Progenitor cell of endocrine pancreas (in vitro differentiated cells): ENCODE data around the gene ATXN7L3. TPM values are rescaled to one million over a fixed set of nuclear protein-coding genes. Genes with fewer than 3 reads are reported as not detected.

Experiments used
- DNase-seq: peaks from one replicate; pipeline ENCODE4 v3.0.0; 2021; ENCODE audit warnings: low spot score; ENCODE audit not compliant: unreplicated experiment
- H3K27ac Mint-ChIP-seq: 2 replicates; pipeline ENCODE4 v1.8.0; 2021; ENCODE audit warnings: mild to moderate bottlenecking, moderate library complexity, mixed read lengths
- H3K27me3 Mint-ChIP-seq: 2 replicates; pipeline ENCODE4 v1.8.0; 2021; ENCODE audit warnings: mixed read lengths
- H3K36me3 Mint-ChIP-seq: 2 replicates; pipeline ENCODE4 v1.8.0; 2022; ENCODE audit warnings: mixed read lengths; ENCODE audit not compliant: insufficient read depth
- H3K4me1 Mint-ChIP-seq: 2 replicates; pipeline ENCODE4 v1.8.0; 2021; ENCODE audit warnings: low read depth, mixed read lengths
- H3K4me3 Mint-ChIP-seq: 2 replicates; pipeline ENCODE4 v1.8.0; 2021; ENCODE audit warnings: low read depth, mild to moderate bottlenecking, moderate library complexity, mixed read lengths
- H3K9me3 Mint-ChIP-seq: 2 replicates; pipeline ENCODE4 v1.8.0; 2021; ENCODE audit warnings: low read depth, mixed read lengths
- CTCF ChIP-seq: fragments of 200-600 bp; sonication (generic); IDR thresholded peaks from one replicate; pipeline ENCODE4 v1.5.0; 2021; ENCODE audit warnings: antibody characterized with exemption, mild to moderate bottlenecking; ENCODE audit not compliant: unreplicated experiment
- total RNA-seq: library from RNA; stranded (reverse); gene quantifications from 2 replicates; pipeline ENCODE4 v1.2.1, GENCODE V29; 2021

Gene ATXN7L3
- total RNA-seq, 1 donor from 2014 or later: 135 TPM

- DNase-seq: no peak
- H3K27ac Mint-ChIP-seq: peak overlapping the region; percentile 88
- H3K36me3 Mint-ChIP-seq: peaks cover 16% of the 10 kb centered on the region
- no peaks in the 10 kb centered on the region for H3K9me3 Mint-ChIP-seq
- H3K27me3 Mint-ChIP-seq: no peaks in the 10 kb centered on the region
- peaks cover 22% of the 10 kb centered on the region for H3K4me1 Mint-ChIP-seq
- no peak for TF ChIP-seq CTCF
- H3K4me3 Mint-ChIP-seq: no peak overlapping the region
Observed at GRCh38 chr17:44191369-44191768, 8.3 kb downstream of the ATXN7L3 start.

GRCh38 chr17:44190481-44190880, 9.2 kb downstream of the ATXN7L3 start:
- peaks cover 13% of the 10 kb centered on the region for H3K36me3 Mint-ChIP-seq
- peaks cover 25% of the 10 kb centered on the region for H3K4me1 Mint-ChIP-seq
- peak overlapping the region; percentile 88 for H3K27ac Mint-ChIP-seq
- no peak for DNase-seq
- no peaks in the 10 kb centered on the region for H3K9me3 Mint-ChIP-seq
- no peak overlapping the region for H3K4me3 Mint-ChIP-seq
- TF ChIP-seq CTCF: no peak
- H3K27me3 Mint-ChIP-seq: no peaks in the 10 kb centered on the region

- Mint-ChIP-seq H3K36me3 (peaks cover 9% of the 10 kb centered on the region), H3K9me3 (no peaks in the 10 kb centered on the region), H3K4me3 (peak overlapping the region; percentile 97), H3K27ac (peak overlapping the region; percentile 74), H3K4me1 (peaks cover 28% of the 10 kb centered on the region), H3K27me3 (no peaks in the 10 kb centered on the region)
- TF ChIP-seq CTCF: no peak
- DNase-seq: no peak
Observed at GRCh38 chr17:44188576-44189403, 10.9 kb downstream of the ATXN7L3 start.

- H3K36me3 Mint-ChIP-seq: peaks cover 7% of the 10 kb centered on the region
- H3K4me1 Mint-ChIP-seq: peaks cover 21% of the 10 kb centered on the region
- peak overlapping the region; percentile 99 for H3K27ac Mint-ChIP-seq
- peak overlapping the region; percentile 97 for H3K4me3 Mint-ChIP-seq
- TF ChIP-seq CTCF: no peak
- DNase-seq: no peak
- H3K27me3 Mint-ChIP-seq: no peaks in the 10 kb centered on the region
- no peaks in the 10 kb centered on the region for H3K9me3 Mint-ChIP-seq
Observed at GRCh38 chr17:44187131-44187899, 12.4 kb downstream of the ATXN7L3 start.

- TF ChIP-seq CTCF: no peak
- no peaks in the 10 kb centered on the region for H3K9me3 Mint-ChIP-seq
- peaks cover 14% of the 10 kb centered on the region for H3K36me3 Mint-ChIP-seq
- H3K27ac Mint-ChIP-seq: peak within 1 kb of the TSS; percentile 99
- no peaks in the 10 kb centered on the region for H3K27me3 Mint-ChIP-seq
- peak within 1 kb of the TSS; percentile 97 for H3K4me3 Mint-ChIP-seq
- peak; percentile 98 for DNase-seq
- H3K4me1 Mint-ChIP-seq: peaks cover 14% of the 10 kb centered on the region
Observed at GRCh38 chr17:44186307-44187130, 13.2 kb downstream of the ATXN7L3 start, which contains the start of gene TMUB2. TMUB2 (plus strand) TSS chr17:44186972; CDS start chr17:44187709, 737 bp downstream.
